ENCODE data around the gene GAPDHS. TPM values are rescaled to one million over a fixed set of nuclear protein-coding genes. Genes with fewer than 3 reads are reported as not detected.

Gene GAPDHS
- total RNA-seq, 2 donors from 2014 or later = not detected

GRCh38 chr19:35560677-35561076 lies 27.4 kb downstream of the GAPDHS start:
- Histone ChIP-seq H3K27me3 (peaks cover 0 to 9% of the 10 kb centered on the region in 2 donors), H3K4me3 (no peak overlapping the region), H3K4me1 (peaks cover 0 to 14% of the 10 kb centered on the region in 2 donors), H3K36me3 (no peaks in the 10 kb centered on the region), H3K9me3 (no peaks in the 10 kb centered on the region), H3K27ac (no peak overlapping the region)
- no peak for TF ChIP-seq CTCF (IDR thresholded peaks at IDR 0.05)
- no peak for DNase-seq (ENCODE audit: low spot score)

DNA sequence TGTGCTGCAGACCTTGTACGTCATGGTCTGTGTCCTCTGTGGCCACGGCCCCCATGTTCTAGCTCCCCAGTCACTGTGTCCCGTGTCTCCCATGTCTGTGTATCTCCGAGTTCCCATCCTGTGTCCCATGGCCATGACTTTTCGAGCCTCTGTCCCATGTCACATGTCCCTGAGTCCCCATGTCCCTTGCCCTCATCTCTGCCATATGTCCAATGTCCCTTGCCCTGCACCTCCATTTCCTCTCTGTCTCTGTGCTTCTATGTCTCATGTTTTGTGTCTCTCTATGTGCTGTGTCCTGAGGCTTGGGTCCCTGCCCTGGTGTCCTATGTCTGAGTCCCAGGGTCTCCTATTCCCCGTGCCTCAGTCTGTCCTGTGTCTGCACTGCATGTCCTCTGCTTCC lies 28.2 kb downstream of the GAPDHS start:
- TF ChIP-seq CTCF (IDR thresholded peaks at IDR 0.05) = no peak
- Histone ChIP-seq H3K27ac (no peak overlapping the region), H3K4me1 (peaks cover 0 to 14% of the 10 kb centered on the region in 2 donors), H3K4me3 (no peak overlapping the region), H3K27me3 (peaks cover 0 to 9% of the 10 kb centered on the region in 2 donors), H3K9me3 (no peaks in the 10 kb centered on the region), H3K36me3 (no peaks in the 10 kb centered on the region)
- no peak for DNase-seq (ENCODE audit: low spot score)

DNA sequence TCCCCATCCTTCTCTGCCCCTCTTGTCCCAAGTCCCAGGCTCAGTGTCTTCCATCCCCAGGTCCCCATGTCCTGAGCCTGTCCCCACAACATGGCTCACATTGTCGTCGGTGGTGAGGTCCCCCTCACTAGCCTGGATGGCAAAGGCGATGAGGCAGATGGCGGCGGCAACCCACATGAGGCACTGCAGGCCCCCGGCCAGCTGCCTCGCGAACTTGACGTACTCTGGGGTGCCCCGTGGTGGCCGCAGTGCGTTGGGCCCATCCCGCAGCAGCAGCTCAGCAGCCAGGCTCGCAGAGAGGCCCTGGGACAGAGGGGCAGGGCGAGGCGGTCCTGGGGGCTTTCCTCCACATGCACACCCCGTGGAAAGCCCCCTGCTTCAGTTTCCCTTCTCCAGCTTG lies 29.1 kb downstream of the GAPDHS start:
- Histone ChIP-seq H3K4me1 (peaks cover 0 to 13% of the 10 kb centered on the region in 2 donors), H3K36me3 (no peaks in the 10 kb centered on the region), H3K9me3 (no peaks in the 10 kb centered on the region), H3K4me3 (no peak overlapping the region), H3K27ac (no peak overlapping the region), H3K27me3 (peaks cover 0 to 9% of the 10 kb centered on the region in 2 donors)
- no peak for DNase-seq (ENCODE audit: low spot score)
- no peak for TF ChIP-seq CTCF (IDR thresholded peaks at IDR 0.05)

- no peak for TF ChIP-seq CTCF (IDR thresholded peaks at IDR 0.05)
- Histone ChIP-seq H3K4me3 (no peak overlapping the region), H3K27me3 (peaks cover 0 to 9% of the 10 kb centered on the region in 2 donors), H3K27ac (no peak overlapping the region), H3K36me3 (no peaks in the 10 kb centered on the region), H3K9me3 (no peaks in the 10 kb centered on the region), H3K4me1 (peaks cover 0 to 9% of the 10 kb centered on the region in 2 donors)
- no peak for DNase-seq (ENCODE audit: low spot score)
Observed at GRCh38 chr19:35562776-35563175, 29.5 kb downstream of the GAPDHS start.

GRCh38 chr19:35563207-35563829 lies 30.1 kb downstream of the GAPDHS start, which contains the start of gene ATP4A:
Gene ATP4A, minus strand, starts transcription at chr19:35563658. Its CDS starts 29 bp downstream, at chr19:35563629.
- peaks cover 0 to 5% of the 10 kb centered on the region in 2 donors for H3K27me3 ChIP-seq
- H3K27ac ChIP-seq = no peak within 1 kb of the TSS
- H3K36me3 ChIP-seq = no peaks in the 10 kb centered on the region
- H3K4me3 ChIP-seq = no peak within 1 kb of the TSS
- TF ChIP-seq CTCF (IDR thresholded peaks at IDR 0.05) = no peak
- H3K4me1 ChIP-seq = peaks cover 0 to 3% of the 10 kb centered on the region in 2 donors
- H3K9me3 ChIP-seq = no peaks in the 10 kb centered on the region
- DNase-seq (ENCODE audit: low spot score) = no peak
